ENCODE measurements around the gene DPH1.

DPH1 gene

DNA sequence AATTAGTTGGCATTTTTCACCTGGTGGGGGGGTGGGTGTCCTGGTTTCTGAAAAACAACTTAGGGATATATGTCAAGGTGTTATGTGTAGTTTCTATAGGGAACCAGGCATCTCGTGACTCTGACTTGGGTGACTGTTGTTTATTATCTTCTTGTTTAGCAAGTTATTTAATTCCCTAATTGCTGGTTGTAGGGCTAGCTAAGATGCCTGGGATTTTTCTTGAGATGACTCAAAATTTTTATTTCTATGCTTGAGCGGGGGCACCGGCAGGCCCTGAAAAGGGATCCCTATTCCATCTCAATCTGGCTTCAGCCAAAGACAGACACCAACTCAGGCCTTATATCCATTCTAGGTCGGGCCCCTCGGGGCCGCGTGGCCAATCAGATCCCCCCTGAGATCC, 3.2 kb downstream of the DPH1 start:
- H3K4me1 ChIP-seq (ENCODE audit: insufficient read depth, low read length) = peaks cover 23% of the 10 kb centered on the region
- H3K9me3 ChIP-seq (ENCODE audit: low read length) = no peaks in the 10 kb centered on the region
- no peak overlapping the region for H3K27ac ChIP-seq (ENCODE audit: low read depth, low read length)
- H3K4me3 ChIP-seq (ENCODE audit: low read depth in 1 of 2, low read length in 2 of 2) = no peak overlapping the region
- peaks cover 32% of the 10 kb centered on the region for H3K36me3 ChIP-seq (ENCODE audit: insufficient read depth, low read length)
- peaks cover 0 to 7% of the 10 kb centered on the region in 2 donors for H3K27me3 ChIP-seq (ENCODE audit: control insufficient read depth in 1 of 2, insufficient read depth in 2 of 2, low read length in 2 of 2)
- H3K9ac ChIP-seq (ENCODE audit: low read length) = no peak overlapping the region

DNA sequence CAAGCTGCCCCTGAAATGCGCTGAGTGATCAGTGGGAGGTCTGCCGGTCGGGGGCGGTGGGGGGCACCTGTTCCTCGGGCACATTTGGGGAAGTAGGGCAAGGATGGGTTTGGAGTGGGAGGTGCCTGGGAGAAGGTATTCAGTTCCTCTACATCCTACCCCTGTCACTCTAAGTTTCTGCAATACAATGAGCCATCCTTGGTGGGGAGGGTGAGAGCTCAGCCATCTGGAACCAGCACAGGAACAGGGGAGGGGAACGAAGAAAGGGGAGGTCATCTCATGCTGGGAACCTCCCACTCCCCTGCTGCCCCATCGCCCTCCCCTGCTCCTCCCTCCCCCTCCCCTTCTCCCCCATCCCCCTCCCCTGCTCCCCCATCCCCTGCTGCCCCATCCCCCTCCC, 4.2 kb downstream of the DPH1 start:
- peaks cover 32% of the 10 kb centered on the region for H3K36me3 ChIP-seq (ENCODE audit: insufficient read depth, low read length)
- peaks cover 23% of the 10 kb centered on the region for H3K4me1 ChIP-seq (ENCODE audit: insufficient read depth, low read length)
- no peaks in the 10 kb centered on the region for H3K9me3 ChIP-seq (ENCODE audit: low read length)
- no peaks in the 10 kb centered on the region for H3K27me3 ChIP-seq (ENCODE audit: control insufficient read depth in 1 of 2, insufficient read depth in 2 of 2, low read length in 2 of 2)
- H3K9ac ChIP-seq (ENCODE audit: low read length) = no peak overlapping the region
- no peak overlapping the region for H3K4me3 ChIP-seq (ENCODE audit: low read depth in 1 of 2, low read length in 2 of 2)
- no peak overlapping the region for H3K27ac ChIP-seq (ENCODE audit: low read depth, low read length)

DNA sequence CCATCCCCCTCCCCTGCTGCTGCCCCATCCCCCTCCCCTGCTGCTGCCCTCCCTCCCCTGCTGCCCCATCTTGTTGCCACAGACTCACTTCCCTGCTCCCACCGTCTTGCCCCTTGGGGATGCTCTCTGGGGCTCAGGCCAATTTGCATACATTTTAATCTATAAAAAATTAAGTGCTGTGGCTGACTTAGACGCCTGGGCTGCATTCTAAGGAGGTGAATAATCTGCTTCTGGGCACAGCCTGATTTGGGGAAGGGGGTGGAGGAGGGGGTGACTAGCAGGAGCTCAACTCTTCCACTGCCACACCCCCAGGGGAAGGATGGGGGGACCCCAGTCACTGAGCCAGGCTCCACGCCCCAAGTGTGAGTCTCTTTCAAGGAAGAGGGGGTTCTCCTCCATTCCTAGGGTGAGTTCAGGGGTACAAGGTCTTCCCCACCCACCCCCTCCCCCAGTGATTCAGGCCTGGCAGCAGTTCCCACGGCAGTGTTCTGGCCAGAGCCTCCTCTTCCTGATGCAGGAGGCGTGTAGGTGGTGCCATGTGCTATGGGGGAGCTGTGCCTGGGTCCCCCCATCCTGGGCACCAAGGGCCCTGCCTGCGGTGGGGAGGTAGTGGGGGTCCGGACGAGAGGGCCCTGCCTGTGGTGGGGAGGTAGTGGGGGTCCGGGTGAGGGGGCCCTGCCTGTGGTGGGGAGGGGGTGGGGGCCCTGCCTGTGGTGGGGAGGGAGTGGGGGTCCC, 5.0 kb downstream of the DPH1 start:
- Histone ChIP-seq H3K9me3 (ENCODE audit: low read length) (no peaks in the 10 kb centered on the region), H3K4me1 (ENCODE audit: insufficient read depth, low read length) (peaks cover 20% of the 10 kb centered on the region), H3K27ac (ENCODE audit: low read depth, low read length) (no peak overlapping the region), H3K27me3 (ENCODE audit: control insufficient read depth in 1 of 2, insufficient read depth in 2 of 2, low read length in 2 of 2) (no peaks in the 10 kb centered on the region), H3K4me3 (ENCODE audit: low read depth in 1 of 2, low read length in 2 of 2) (no peak overlapping the region), H3K36me3 (ENCODE audit: insufficient read depth, low read length) (peaks cover 34% of the 10 kb centered on the region), H3K9ac (ENCODE audit: low read length) (no peak overlapping the region)

DNA sequence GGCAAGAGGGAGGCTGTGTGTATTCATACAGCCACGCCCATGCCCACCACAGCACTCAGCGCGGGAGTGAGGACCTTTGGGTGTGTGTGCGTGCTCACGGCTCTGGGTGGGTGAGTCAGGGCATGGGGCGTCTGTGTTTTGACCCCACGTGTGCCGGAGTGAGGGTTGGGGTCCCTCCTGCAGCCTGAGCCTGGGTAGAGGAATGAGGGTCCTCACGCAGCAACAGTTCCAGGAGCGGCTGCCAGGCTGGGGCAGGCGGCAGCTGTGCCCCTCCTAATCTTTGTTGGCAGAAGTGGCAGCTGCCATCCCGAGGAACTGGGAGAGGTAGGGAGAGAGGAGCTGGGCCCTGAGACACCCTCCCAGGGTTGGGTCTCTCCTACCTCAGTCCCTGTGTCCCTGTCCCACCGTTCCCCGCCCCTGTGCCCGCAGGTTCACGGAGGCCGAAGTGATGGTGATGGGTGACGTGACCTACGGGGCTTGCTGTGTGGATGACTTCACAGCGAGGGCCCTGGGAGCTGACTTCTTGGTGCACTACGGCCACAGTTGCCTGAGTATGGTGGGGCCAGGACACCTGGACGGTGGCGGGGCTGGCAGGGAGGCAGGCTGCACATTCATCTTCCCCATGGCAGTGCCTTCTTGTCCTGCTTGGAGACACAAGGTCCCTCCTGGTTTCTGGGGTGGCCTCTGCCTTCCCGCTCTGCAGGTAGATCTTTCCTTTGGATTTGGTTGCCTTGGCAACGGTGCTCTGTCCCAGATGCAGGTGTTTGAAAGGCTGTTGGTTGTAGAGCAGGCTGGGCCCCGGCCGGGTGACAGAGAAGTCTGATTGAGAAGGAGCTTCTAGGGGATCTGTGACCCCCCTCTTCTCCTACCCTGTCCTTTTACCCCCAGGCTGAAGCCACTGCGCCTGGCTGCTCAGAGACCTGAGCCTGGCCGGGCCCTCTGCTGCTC, 5.9 kb downstream of the DPH1 start:
- H3K27me3 ChIP-seq (ENCODE audit: control insufficient read depth in 1 of 2, insufficient read depth in 2 of 2, low read length in 2 of 2) = no peaks in the 10 kb centered on the region
- no peak overlapping the region for H3K9ac ChIP-seq (ENCODE audit: low read length)
- H3K4me1 ChIP-seq (ENCODE audit: insufficient read depth, low read length) = peaks cover 17% of the 10 kb centered on the region
- peaks cover 40% of the 10 kb centered on the region for H3K36me3 ChIP-seq (ENCODE audit: insufficient read depth, low read length)
- no peaks in the 10 kb centered on the region for H3K9me3 ChIP-seq (ENCODE audit: low read length)
- no peak overlapping the region for H3K27ac ChIP-seq (ENCODE audit: low read depth, low read length)
- H3K4me3 ChIP-seq (ENCODE audit: low read depth in 1 of 2, low read length in 2 of 2) = no peak overlapping the region

DNA sequence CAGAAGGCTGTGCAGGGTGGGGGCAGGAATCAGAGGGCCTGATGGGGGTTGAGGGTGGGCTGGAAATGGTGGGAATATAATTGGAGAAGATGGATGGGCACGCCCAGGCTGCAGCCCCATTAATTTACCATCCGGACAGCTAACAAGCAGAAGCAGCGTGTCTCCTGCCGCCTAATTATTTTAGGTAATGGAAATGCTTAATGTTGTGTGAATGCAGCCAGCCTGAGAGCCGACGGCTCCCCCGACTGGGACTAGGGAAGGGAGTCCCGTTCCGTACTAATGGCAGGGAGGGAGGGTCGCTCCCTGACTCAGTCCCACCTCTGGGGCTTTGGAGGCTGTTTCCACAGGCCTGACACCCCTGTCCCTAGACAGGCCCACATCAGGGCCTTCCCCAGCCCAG, 7.2 kb downstream of the DPH1 start:
- Histone ChIP-seq H3K4me1 (ENCODE audit: insufficient read depth, low read length) (peaks cover 10% of the 10 kb centered on the region), H3K9ac (ENCODE audit: low read length) (no peak overlapping the region), H3K27me3 (ENCODE audit: control insufficient read depth in 1 of 2, insufficient read depth in 2 of 2, low read length in 2 of 2) (no peaks in the 10 kb centered on the region), H3K36me3 (ENCODE audit: insufficient read depth, low read length) (peaks cover 40% of the 10 kb centered on the region), H3K9me3 (ENCODE audit: low read length) (no peaks in the 10 kb centered on the region), H3K4me3 (ENCODE audit: low read depth in 1 of 2, low read length in 2 of 2) (no peak overlapping the region), H3K27ac (ENCODE audit: low read depth, low read length) (no peak overlapping the region)

DNA sequence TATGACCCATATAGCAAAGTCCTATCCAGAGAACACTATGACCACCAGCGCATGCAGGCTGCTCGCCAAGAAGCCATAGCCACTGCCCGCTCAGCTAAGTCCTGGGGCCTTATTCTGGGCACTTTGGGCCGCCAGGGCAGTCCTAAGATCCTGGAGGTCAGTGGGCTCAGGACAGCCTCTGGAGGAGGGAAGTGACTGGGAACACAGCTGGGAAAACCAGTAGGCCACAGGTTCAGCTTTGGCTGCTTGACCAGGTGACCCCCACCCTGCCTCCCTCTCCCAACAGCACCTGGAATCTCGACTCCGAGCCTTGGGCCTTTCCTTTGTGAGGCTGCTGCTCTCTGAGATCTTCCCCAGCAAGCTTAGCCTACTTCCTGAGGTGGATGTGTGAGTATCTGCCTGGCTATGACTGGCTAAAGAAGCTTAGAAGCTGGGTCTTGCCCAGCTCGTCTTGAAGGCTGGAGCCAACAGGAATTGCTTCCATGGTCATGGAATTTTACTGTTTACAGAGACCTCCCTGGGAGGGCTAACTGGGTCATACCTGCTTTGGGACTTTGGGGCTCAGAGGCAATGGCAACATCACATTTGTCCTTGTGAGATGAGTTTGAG, 10.4 kb downstream of the DPH1 start:
- Histone ChIP-seq H3K9me3 (ENCODE audit: low read length) (no peaks in the 10 kb centered on the region), H3K4me1 (ENCODE audit: insufficient read depth, low read length) (peaks cover 23% of the 10 kb centered on the region), H3K4me3 (ENCODE audit: low read depth in 1 of 2, low read length in 2 of 2) (no peak overlapping the region), H3K27me3 (ENCODE audit: control insufficient read depth in 1 of 2, insufficient read depth in 2 of 2, low read length in 2 of 2) (no peaks in the 10 kb centered on the region), H3K27ac (ENCODE audit: low read depth, low read length) (no peak overlapping the region), H3K36me3 (ENCODE audit: insufficient read depth, low read length) (peaks cover 55% of the 10 kb centered on the region), H3K9ac (ENCODE audit: low read length) (no peak overlapping the region)

DNA sequence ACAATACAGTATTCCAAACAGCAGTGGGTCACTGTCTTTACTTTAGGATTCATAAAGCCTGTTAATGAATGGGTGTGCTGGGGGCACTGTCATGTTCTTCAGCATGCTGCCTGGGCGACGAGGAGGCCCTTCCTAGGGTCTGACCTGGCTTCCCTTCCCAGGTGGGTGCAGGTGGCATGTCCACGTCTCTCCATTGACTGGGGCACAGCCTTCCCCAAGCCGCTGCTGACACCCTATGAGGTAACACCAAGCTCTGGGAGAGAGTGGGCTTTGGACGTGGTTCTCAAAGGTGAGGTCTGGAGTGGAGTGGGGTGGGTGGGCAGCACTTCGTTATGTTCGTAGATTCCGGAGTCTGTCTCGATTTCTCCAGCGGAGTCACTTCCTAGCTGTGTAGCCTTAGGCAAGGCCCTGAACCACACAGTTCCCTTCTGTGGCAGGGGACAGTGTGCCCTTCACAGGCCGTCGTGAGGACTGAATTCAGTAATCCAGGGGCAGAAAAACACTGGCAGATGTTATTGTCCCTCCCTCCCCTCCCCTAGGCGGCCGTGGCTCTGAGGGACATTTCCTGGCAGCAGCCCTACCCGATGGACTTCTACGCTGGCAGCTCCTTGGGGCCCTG, 11.1 kb downstream of the DPH1 start:
- Histone ChIP-seq H3K9me3 (ENCODE audit: low read length) (no peaks in the 10 kb centered on the region), H3K4me3 (ENCODE audit: low read depth in 1 of 2, low read length in 2 of 2) (peak overlapping the region; percentile 79), H3K9ac (ENCODE audit: low read length) (no peak overlapping the region), H3K36me3 (ENCODE audit: insufficient read depth, low read length) (peaks cover 49% of the 10 kb centered on the region), H3K4me1 (ENCODE audit: insufficient read depth, low read length) (peaks cover 23% of the 10 kb centered on the region), H3K27ac (ENCODE audit: low read depth, low read length) (peak overlapping the region; percentile 96), H3K27me3 (ENCODE audit: control insufficient read depth in 1 of 2, insufficient read depth in 2 of 2, low read length in 2 of 2) (no peaks in the 10 kb centered on the region)

DNA sequence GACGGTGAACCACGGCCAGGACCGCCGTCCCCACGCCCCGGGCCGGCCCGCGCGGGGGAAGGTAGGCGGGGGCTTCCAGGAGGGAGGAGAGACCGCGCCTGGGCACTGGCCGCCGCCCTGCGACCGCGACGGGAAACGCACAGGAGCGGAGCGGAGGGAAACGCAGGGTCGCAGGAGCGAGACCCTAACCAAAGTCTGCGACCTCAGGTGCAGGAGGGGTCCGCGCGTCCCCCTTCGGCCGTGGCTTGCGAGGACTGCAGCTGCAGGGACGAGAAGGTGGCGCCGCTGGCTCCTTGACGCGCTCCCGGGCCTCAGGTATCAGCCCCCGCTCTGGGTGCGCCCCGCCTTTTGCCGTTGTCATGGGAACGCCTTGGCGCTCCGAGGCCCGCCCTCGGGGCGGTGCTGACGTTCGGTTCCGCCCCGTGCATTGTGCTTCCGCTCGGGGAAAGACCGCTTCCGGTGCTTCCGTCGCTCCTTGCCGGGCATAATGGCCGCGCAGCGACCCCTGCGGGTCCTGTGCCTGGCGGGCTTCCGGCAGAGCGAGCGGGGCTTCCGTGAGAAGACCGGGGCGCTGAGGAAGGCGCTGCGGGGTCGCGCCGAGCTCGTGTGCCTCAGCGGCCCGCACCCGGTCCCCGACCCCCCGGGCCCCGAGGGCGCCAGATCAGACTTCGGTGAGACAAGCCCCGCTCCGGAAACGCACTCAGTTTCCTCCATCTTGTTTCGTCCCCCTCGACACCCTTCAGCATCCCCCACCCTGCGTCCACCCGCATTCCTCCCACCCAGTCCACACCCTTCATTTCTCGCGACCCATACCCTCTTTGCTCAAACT, 11.8 kb downstream of the DPH1 start, which contains the start of gene OVCA2:
TSS of gene OVCA2 (plus strand) at position 462 of the 829 bp plus-strand sequence. CDS start at position 488, 26 bp downstream.
- Histone ChIP-seq H3K36me3 (ENCODE audit: insufficient read depth, low read length) (peaks cover 42% of the 10 kb centered on the region), H3K9me3 (ENCODE audit: low read length) (no peaks in the 10 kb centered on the region), H3K27ac (ENCODE audit: low read depth, low read length) (peak within 1 kb of the TSS; percentile 96), H3K27me3 (ENCODE audit: control insufficient read depth in 1 of 2, insufficient read depth in 2 of 2, low read length in 2 of 2) (no peaks in the 10 kb centered on the region), H3K4me1 (ENCODE audit: insufficient read depth, low read length) (peaks cover 23% of the 10 kb centered on the region), H3K9ac (ENCODE audit: low read length) (peak within 1 kb of the TSS; percentile 71), H3K4me3 (ENCODE audit: low read depth in 1 of 2, low read length in 2 of 2) (peak within 1 kb of the TSS; percentile 79)

DNA sequence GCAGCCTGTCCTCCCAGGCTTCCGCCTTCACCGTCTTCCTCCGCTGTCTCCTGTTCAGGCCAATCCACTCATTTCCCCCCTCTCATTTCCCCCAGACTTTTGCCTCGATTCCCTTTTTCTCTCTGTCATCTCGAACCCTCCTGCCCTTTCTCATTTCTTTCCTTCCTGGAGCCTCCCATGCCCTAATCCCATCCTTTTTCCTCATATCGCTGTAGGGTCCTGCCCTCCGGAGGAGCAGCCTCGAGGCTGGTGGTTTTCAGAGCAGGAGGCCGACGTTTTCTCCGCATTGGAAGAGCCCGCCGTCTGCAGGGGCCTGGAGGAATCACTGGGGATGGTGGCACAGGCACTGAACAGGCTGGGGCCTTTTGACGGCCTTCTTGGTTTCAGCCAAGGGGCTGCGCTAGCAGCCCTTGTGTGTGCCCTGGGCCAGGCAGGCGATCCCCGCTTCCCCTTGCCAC, 12.5 kb downstream of the DPH1 start:
- H3K9me3 ChIP-seq (ENCODE audit: low read length) = no peaks in the 10 kb centered on the region
- H3K4me3 ChIP-seq (ENCODE audit: low read depth in 1 of 2, low read length in 2 of 2) = peak overlapping the region; percentile 79
- peaks cover 35% of the 10 kb centered on the region for H3K36me3 ChIP-seq (ENCODE audit: insufficient read depth, low read length)

DNA sequence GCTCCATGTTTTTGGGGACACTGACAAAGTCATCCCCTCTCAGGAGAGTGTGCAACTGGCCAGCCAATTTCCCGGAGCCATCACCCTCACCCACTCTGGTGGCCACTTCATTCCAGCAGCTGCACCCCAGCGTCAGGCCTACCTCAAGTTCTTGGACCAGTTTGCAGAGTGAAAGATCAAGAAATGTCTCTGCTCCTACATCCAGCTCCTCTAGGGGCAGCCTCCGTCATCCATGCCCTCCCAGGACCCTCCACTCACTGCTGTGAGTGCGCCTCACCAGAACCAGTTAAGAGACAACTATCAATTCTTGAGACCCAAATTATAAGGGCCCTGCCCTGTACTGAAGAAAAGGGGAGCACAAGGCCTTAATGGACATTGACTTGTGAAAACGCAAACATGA, 13.0 kb downstream of the DPH1 start:
- peak overlapping the region; percentile 71 for H3K9ac ChIP-seq (ENCODE audit: low read length)
- peak overlapping the region in 1 of 2 donors; percentile 79 for H3K4me3 ChIP-seq (ENCODE audit: low read depth in 1 of 2, low read length in 2 of 2)
- H3K27me3 ChIP-seq (ENCODE audit: control insufficient read depth in 1 of 2, insufficient read depth in 2 of 2, low read length in 2 of 2) = no peaks in the 10 kb centered on the region
- H3K36me3 ChIP-seq (ENCODE audit: insufficient read depth, low read length) = peaks cover 33% of the 10 kb centered on the region
- no peaks in the 10 kb centered on the region for H3K9me3 ChIP-seq (ENCODE audit: low read length)
- H3K27ac ChIP-seq (ENCODE audit: low read depth, low read length) = no peak overlapping the region
- peaks cover 23% of the 10 kb centered on the region for H3K4me1 ChIP-seq (ENCODE audit: insufficient read depth, low read length)

More for the DNA sequence above, 12.5 kb downstream of the DPH1 start:
- Histone ChIP-seq H3K4me1 (ENCODE audit: insufficient read depth, low read length) (peaks cover 23% of the 10 kb centered on the region), H3K27ac (ENCODE audit: low read depth, low read length) (peak overlapping the region; percentile 96), H3K9ac (ENCODE audit: low read length) (peak overlapping the region; percentile 71), H3K27me3 (ENCODE audit: control insufficient read depth in 1 of 2, insufficient read depth in 2 of 2, low read length in 2 of 2) (no peaks in the 10 kb centered on the region)
